HFF-Myc (cell line): ENCODE data around the gene RPS4Y2.

ENCODE experiments used
- DNase-seq: peaks from one replicate; pipeline ENCODE4 v3.0.0-alpha.2; 2011; ENCODE audit warnings: low read depth; ENCODE audit errors: extremely low read depth
- H3K4me3 ChIP-seq: replicated peaks from 2 replicates; pipeline ENCODE4 v1.5.1; 2011; ENCODE audit warnings: low read depth, mild to moderate bottlenecking, control low read depth, low read length
- CTCF ChIP-seq: IDR thresholded peaks from 2 replicates; pipeline ENCODE4 v1.5.1; 2012; ENCODE audit warnings: mild to moderate bottlenecking, low read depth, low read length, control low read depth; ENCODE audit errors: missing control alignments

The RPS4Y2 gene

GRCh38 chrY:20781408-20781807 lies 25.5 kb downstream of the RPS4Y2 start:
- no peak overlapping the region for H3K4me3 ChIP-seq
- no peak for TF ChIP-seq CTCF
- DNase-seq, result no peak

GRCh38 chrY:20784965-20785364 lies 29.1 kb downstream of the RPS4Y2 start:
- DNase-seq, result no peak
- no peak for TF ChIP-seq CTCF
- H3K4me3 ChIP-seq, result no peak overlapping the region

GRCh38 chrY:20787076-20787475 lies 31.2 kb downstream of the RPS4Y2 start:
- TF ChIP-seq CTCF, result no peak
- DNase-seq, result no peak
- H3K4me3 ChIP-seq, result no peak overlapping the region

- no peak for TF ChIP-seq CTCF
- H3K4me3 ChIP-seq, result no peak overlapping the region
- DNase-seq, result no peak
These were observed 42.6 kb downstream of the RPS4Y2 start for GRCh38 chrY:20798351-20799049.

- no peak for TF ChIP-seq CTCF
- H3K4me3 ChIP-seq, result no peak overlapping the region
- DNase-seq, result no peak
These were observed 46.8 kb downstream of the RPS4Y2 start for GRCh38 chrY:20802659-20803058.

GRCh38 chrY:20806243-20806642 lies 50.3 kb downstream of the RPS4Y2 start:
- TF ChIP-seq CTCF, result no peak
- no peak for DNase-seq
- H3K4me3 ChIP-seq, result no peak overlapping the region

- no peak overlapping the region for H3K4me3 ChIP-seq
- no peak for DNase-seq
- no peak for TF ChIP-seq CTCF
These were observed 57.6 kb downstream of the RPS4Y2 start for GRCh38 chrY:20813459-20813858.
